Neural progenitor cell (in vitro differentiated cells): ENCODE data around the gene CIDEA. TPM values are rescaled to one million over a fixed set of nuclear protein-coding genes. Genes with fewer than 3 reads are reported as not detected.

ENCODE experiments used
- DNase-seq: peaks from one replicate; pipeline ENCODE4 v3.0.0-alpha.2; 2016; ENCODE audit warnings: low spot score
- H2AFZ ChIP-seq: fragments of 200-600 bp; sonication (generic); replicated peaks from 2 replicates; pipeline ENCODE4 v1.6.1; 2016; ENCODE audit warnings: antibody characterized with exemption
- H3F3A ChIP-seq: fragments of 200-600 bp; sonication (generic); 2 replicates; pipeline ENCODE4 v1.6.1; 2016; ENCODE audit warnings: antibody characterized with exemption, low read depth
- H3K27ac ChIP-seq: fragments of 200-600 bp; sonication (generic); 2 replicates; pipeline ENCODE4 v1.5.1; 2016; ENCODE audit warnings: mild to moderate bottlenecking
- H3K27me3 ChIP-seq: fragments of 200-600 bp; sonication (generic); 2 replicates; pipeline ENCODE4 v1.6.1; 2016; ENCODE audit warnings: mild to moderate bottlenecking, moderate library complexity
- H3K36me3 ChIP-seq: fragments of 200-600 bp; sonication (generic); 2 replicates; pipeline ENCODE4 v1.5.1; 2016
- H3K4me1 ChIP-seq: fragments of 200-600 bp; sonication (generic); 2 replicates; pipeline ENCODE4 v1.6.1; 2016; ENCODE audit warnings: mixed run types
- H3K4me2 ChIP-seq: fragments of 200-600 bp; sonication (generic); 2 replicates; pipeline ENCODE4 v1.6.1; 2016
- H3K4me3 ChIP-seq: fragments of 200-600 bp; sonication (generic); 2 replicates; pipeline ENCODE4 v1.5.1; 2016
- H3K79me2 ChIP-seq: fragments of 200-600 bp; sonication (generic); 2 replicates; pipeline ENCODE4 v1.6.1; 2016; ENCODE audit warnings: low read depth
- H3K9ac ChIP-seq: fragments of 200-600 bp; sonication (generic); 2 replicates; pipeline ENCODE4 v1.6.1; 2016
- H3K9me3 ChIP-seq: fragments of 200-600 bp; sonication (generic); 2 replicates; pipeline ENCODE4 v1.5.1; 2016; ENCODE audit warnings: low read depth
- H4K20me1 ChIP-seq: fragments of 200-600 bp; sonication (generic); 2 replicates; pipeline ENCODE4 v1.6.1; 2016; ENCODE audit warnings: low read depth
- H3K27ac Mint-ChIP-seq: 3 replicates; pipeline ENCODE4 v1.8.0; 2021; ENCODE audit warnings: mixed read lengths
- H3K27me3 Mint-ChIP-seq: 2 replicates; pipeline ENCODE4 v1.8.0; 2022; ENCODE audit warnings: low read depth, mild to moderate bottlenecking, inconsistent platforms, moderate library complexity, mixed read lengths; ENCODE audit not compliant: insufficient read depth
- H3K36me3 Mint-ChIP-seq: 3 replicates; pipeline ENCODE4 v1.8.0; 2021; ENCODE audit warnings: mixed read lengths
- H3K4me1 Mint-ChIP-seq: 3 replicates; pipeline ENCODE4 v1.8.0; 2021; ENCODE audit warnings: mixed read lengths
- H3K4me3 Mint-ChIP-seq: 3 replicates; pipeline ENCODE4 v1.8.0; 2021; ENCODE audit warnings: mild to moderate bottlenecking, moderate library complexity, mixed read lengths
- H3K9me3 Mint-ChIP-seq: 3 replicates; pipeline ENCODE4 v1.8.0; 2020; ENCODE audit warnings: mixed read lengths
- EZH2 ChIP-seq: fragments of 200-600 bp; sonication (generic); IDR thresholded peaks from 2 replicates; pipeline ENCODE4 v1.6.1; 2017; ENCODE audit warnings: antibody characterized with exemption, mild to moderate bottlenecking, moderate library complexity
- EZH2phosphoT487 ChIP-seq: fragments of 200-600 bp; sonication (generic); IDR thresholded peaks from 2 replicates; pipeline ENCODE4 v1.6.1; 2017; ENCODE audit warnings: antibody characterized with exemption
- total RNA-seq: library from RNA; depleted of rRNA; stranded (reverse); fragments of >200 nt; gene quantifications from 2 replicates; pipeline ENCODE4 v1.2.3, GENCODE V29; 2015; ENCODE audit warnings: low replicate concordance
- TF ChIP-seq, protein P1 (sequence below): fragments of 200-600 bp; sonication (generic); IDR thresholded peaks from 2 replicates; pipeline ENCODE4 v1.5.1; 2017; ENCODE audit warnings: antibody characterized with exemption, mild to moderate bottlenecking

Gene CIDEA
- total RNA-seq, 1 donor from 2014 or later = not detected

- Histone ChIP-seq H4K20me1 (no peaks in the 10 kb centered on the region), H3K4me3 (no peak overlapping the region), H3K36me3 (no peaks in the 10 kb centered on the region), H3K79me2 (no peaks in the 10 kb centered on the region), H3F3A (no peaks in the 10 kb centered on the region), H3K9me3 (no peaks in the 10 kb centered on the region), H3K9ac (no peak overlapping the region), H3K27me3 (peaks cover 6% of the 10 kb centered on the region), H2AFZ (no peak overlapping the region), H3K4me1 (no peaks in the 10 kb centered on the region), H3K27ac (no peak overlapping the region), H3K4me2 (no peak overlapping the region)
- Mint-ChIP-seq H3K4me1 (no peaks in the 10 kb centered on the region), H3K4me3 (no peak overlapping the region), H3K36me3 (no peaks in the 10 kb centered on the region), H3K27me3 (peaks cover 3% of the 10 kb centered on the region), H3K27ac (no peak overlapping the region), H3K9me3 (peaks cover 2% of the 10 kb centered on the region)
- TF ChIP-seq, protein P1, sequence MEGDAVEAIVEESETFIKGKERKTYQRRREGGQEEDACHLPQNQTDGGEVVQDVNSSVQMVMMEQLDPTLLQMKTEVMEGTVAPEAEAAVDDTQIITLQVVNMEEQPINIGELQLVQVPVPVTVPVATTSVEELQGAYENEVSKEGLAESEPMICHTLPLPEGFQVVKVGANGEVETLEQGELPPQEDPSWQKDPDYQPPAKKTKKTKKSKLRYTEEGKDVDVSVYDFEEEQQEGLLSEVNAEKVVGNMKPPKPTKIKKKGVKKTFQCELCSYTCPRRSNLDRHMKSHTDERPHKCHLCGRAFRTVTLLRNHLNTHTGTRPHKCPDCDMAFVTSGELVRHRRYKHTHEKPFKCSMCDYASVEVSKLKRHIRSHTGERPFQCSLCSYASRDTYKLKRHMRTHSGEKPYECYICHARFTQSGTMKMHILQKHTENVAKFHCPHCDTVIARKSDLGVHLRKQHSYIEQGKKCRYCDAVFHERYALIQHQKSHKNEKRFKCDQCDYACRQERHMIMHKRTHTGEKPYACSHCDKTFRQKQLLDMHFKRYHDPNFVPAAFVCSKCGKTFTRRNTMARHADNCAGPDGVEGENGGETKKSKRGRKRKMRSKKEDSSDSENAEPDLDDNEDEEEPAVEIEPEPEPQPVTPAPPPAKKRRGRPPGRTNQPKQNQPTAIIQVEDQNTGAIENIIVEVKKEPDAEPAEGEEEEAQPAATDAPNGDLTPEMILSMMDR = no peak
- DNase-seq = no peak
Observed at GRCh38 chr18:12299862-12300261, 45.7 kb downstream of the CIDEA start.

GRCh38 chr18:12301263-12302005 is 47.3 kb downstream of the CIDEA start:
- Histone ChIP-seq H3K36me3 (no peaks in the 10 kb centered on the region), H2AFZ (peak overlapping the region; percentile 17), H3K27me3 (peaks cover 22% of the 10 kb centered on the region), H3K9me3 (no peaks in the 10 kb centered on the region), H3K4me3 (no peak overlapping the region), H3K4me2 (no peak overlapping the region), H3K9ac (no peak overlapping the region), H4K20me1 (no peaks in the 10 kb centered on the region), H3K27ac (no peak overlapping the region), H3K4me1 (peaks cover 5% of the 10 kb centered on the region), H3F3A (peaks cover 8% of the 10 kb centered on the region), H3K79me2 (no peaks in the 10 kb centered on the region)
- no peak overlapping the region for H3K27ac Mint-ChIP-seq
- TF ChIP-seq, protein P1 = no peak
- no peaks in the 10 kb centered on the region for H3K36me3 Mint-ChIP-seq
- H3K4me1 Mint-ChIP-seq = peaks cover 8% of the 10 kb centered on the region
- no peak overlapping the region for H3K4me3 Mint-ChIP-seq
- peaks cover 11% of the 10 kb centered on the region for H3K27me3 Mint-ChIP-seq
- DNase-seq = no peak
- H3K9me3 Mint-ChIP-seq = peaks cover 2% of the 10 kb centered on the region

DNA sequence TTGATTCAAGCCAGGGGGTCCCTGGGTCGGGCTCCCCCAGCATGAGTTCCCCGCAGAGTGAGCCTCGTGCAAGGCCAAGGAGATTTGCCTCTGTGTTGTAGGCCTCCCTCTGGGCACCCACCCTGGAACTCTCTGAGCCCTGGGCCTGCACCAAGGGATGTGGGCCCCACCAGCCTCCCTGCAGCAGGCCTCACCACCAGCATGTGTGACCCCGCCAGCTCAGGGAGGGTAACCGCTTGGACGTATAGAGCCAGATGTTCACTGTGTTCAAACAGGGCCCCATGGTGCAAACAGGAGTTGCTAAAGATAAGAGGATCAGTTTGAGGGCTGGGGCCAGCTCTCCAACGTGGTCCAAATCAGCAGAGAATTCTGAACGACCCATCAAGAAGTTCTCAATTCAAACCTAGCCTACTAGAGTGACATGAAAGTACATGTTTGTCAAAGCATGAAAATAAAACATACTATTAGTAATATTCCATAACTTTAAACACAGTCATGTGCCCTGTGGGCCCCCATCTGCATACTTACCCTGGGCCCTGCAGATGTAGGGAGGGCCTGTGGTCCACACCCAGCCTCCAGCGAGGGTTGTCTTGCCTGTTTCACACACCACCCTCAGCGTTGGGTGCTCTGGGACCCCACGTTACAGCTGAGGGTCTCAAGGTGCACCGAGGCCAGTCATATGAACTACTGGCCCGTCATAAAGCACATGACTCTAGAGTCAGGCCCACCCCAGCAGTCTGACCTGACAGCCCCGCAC is 48.4 kb downstream of the CIDEA start:
- no peak overlapping the region for H3K4me3 ChIP-seq
- H4K20me1 ChIP-seq = no peaks in the 10 kb centered on the region
- no peaks in the 10 kb centered on the region for H3K79me2 ChIP-seq
- Mint-ChIP-seq H3K4me3 (no peak overlapping the region), H3K27ac (no peak overlapping the region), H3K4me1 (peaks cover 17% of the 10 kb centered on the region), H3K27me3 (peaks cover 22% of the 10 kb centered on the region), H3K36me3 (no peaks in the 10 kb centered on the region), H3K9me3 (peaks cover 2% of the 10 kb centered on the region)
- DNase-seq = no peak
- TF ChIP-seq EZH2phosphoT487 (no peak), EZH2 (no peak)
- TF ChIP-seq, protein P1 = no peak
- H3K27me3 ChIP-seq = peaks cover 33% of the 10 kb centered on the region
- no peak overlapping the region for H3K27ac ChIP-seq
- no peak overlapping the region for H3K9ac ChIP-seq
- peaks cover 20% of the 10 kb centered on the region for H3F3A ChIP-seq
- H3K4me2 ChIP-seq = no peak overlapping the region
- no peaks in the 10 kb centered on the region for H3K36me3 ChIP-seq
- H2AFZ ChIP-seq = no peak overlapping the region
- H3K4me1 ChIP-seq = peaks cover 15% of the 10 kb centered on the region
- H3K9me3 ChIP-seq = no peaks in the 10 kb centered on the region
